Left lung (tissue), 14 donors: ENCODE data around the gene KCTD5. TPM values are rescaled to one million over a fixed set of nuclear protein-coding genes. Genes with fewer than 3 reads are reported as not detected.
"Not testable (repeated sequence)": the region's sequence is repeated elsewhere in the genome, so short reads cannot be mapped to it uniquely, and the experiment has no call there.

ENCODE experiments used
- ATAC-seq: fragments of 200-7000 bp; cut with Tn5 transposase; one replicate; pipeline ENCODE4 v1.9.1; 2020; ENCODE audit warnings: moderate library complexity
- DNase-seq, 4 donors: peaks; one replicate each; pipeline ENCODE4 v3.0.0-alpha.2; 2013 to 2020
- H3K27ac ChIP-seq, 2 donors: fragments of 200-600 bp; sonication (generic) in 1 of 2; one replicate each; pipeline versions ENCODE4 v1.5.0 to v1.8.0; 2020 to 2021
- H3K27me3 ChIP-seq, 2 donors: fragments of 200-600 bp; sonication (generic) in 1 of 2; one replicate each; pipeline versions ENCODE4 v1.5.0 to v1.8.0; 2020 to 2021
- H3K36me3 ChIP-seq, 2 donors: fragments of 200-600 bp; sonication (generic) in 1 of 2; one replicate each; pipeline versions ENCODE4 v1.5.0 to v1.8.0; 2020 to 2021
- H3K4me1 ChIP-seq, 2 donors: fragments of 200-600 bp; one replicate each; pipeline ENCODE4 v1.8.0; 2021
- H3K4me3 ChIP-seq, 2 donors: fragments of 200-600 bp; sonication (generic) in 1 of 2; one replicate each; pipeline versions ENCODE4 v1.5.0 to v1.8.0; 2020 to 2021; ENCODE audit warnings: mild to moderate bottlenecking in 1 of 2
- H3K9me3 ChIP-seq, 2 donors: fragments of 200-600 bp; sonication (generic) in 1 of 2; one replicate each; pipeline versions ENCODE4 v1.5.0 to v1.8.0; 2020 to 2021
- intact Hi-C, 2 donors: fragments of 100-400 bp; cut with DNase I; formaldehyde crosslinking; loops; one replicate each; pipeline versions ENCODE4 v1.11.2 to v1.14.2; 2022
- long read RNA-seq, 12 donors: library from polyadenylated mRNA in 2 of 12; unstranded in 2 of 12; transcript quantifications; one replicate each; pipeline ENCODE4 v2.0.0 and lab custom pipeline, GENCODE V29; 2019 to 2026
- polyA plus RNA-seq, 6 donors: library from polyadenylated mRNA; unstranded; fragments of 120-200 nt; gene quantifications; one replicate each; pipeline ENCODE4 v1.2.1, GENCODE V29; 2013; ENCODE audit not compliant: insufficient read length in 6 of 6
- total RNA-seq, 2 donors: library from RNA; stranded (reverse); fragmentation: NEBNext Ultra II Directional; extraction: Animal tissue kit (Norgen Biotek cat#: 25700); gene quantifications; one replicate each; pipeline ENCODE4 v1.2.1, GENCODE V29; 2021
- TF ChIP-seq, protein P1 (sequence below), 2 donors: fragments of 200-600 bp; sonication (generic) in 1 of 2; IDR thresholded peaks; one replicate each; pipeline versions ENCODE4 v1.5.0 to v1.8.0; 2021; ENCODE audit warnings: antibody characterized with exemption in 2 of 2
- donor health status: DM: no; HTN: yes; CAD: no.
- donor health status: DM: no; HTN: no; CAD: no.

KCTD5 gene, protein sequence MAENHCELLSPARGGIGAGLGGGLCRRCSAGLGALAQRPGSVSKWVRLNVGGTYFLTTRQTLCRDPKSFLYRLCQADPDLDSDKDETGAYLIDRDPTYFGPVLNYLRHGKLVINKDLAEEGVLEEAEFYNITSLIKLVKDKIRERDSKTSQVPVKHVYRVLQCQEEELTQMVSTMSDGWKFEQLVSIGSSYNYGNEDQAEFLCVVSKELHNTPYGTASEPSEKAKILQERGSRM
- total RNA-seq (10 to 100 TPM; 21.3 to 28.3 TPM), polyA plus RNA-seq (10 to 100 TPM; 18.4 to 24.0 (median 21.0) TPM)
- long read RNA-seq, donor 1, transcript KCTD5-201 (6 exons, 2,482 nt) = major isoform, 7 of 7 reads
- long read RNA-seq, donor 1, partial matches to known transcripts = 0 of 7 reads
- long read RNA-seq, donor 1, other reads (novel, unspliced or antisense) = 0 of 7 reads
- long read RNA-seq, donor 2, transcript KCTD5-201 (6 exons, 2,482 nt) = major isoform, 6 of 11 reads
- long read RNA-seq, donor 2, partial matches to known transcripts = 5 of 11 reads
- long read RNA-seq, donor 2, other reads (novel, unspliced or antisense) = 0 of 11 reads
- long read RNA-seq, donor 3, transcript KCTD5-201 (6 exons, 2,482 nt) = major isoform, 7 of 784 reads
- long read RNA-seq, donor 3, partial matches to known transcripts = 330 of 784 reads
- long read RNA-seq, donor 3, other reads (novel, unspliced or antisense) = 447 of 784 reads
- long read RNA-seq, donor 4, partial matches to known transcripts = 0 of 3 reads
- long read RNA-seq, donor 4, other reads (novel, unspliced or antisense) = 0 of 3 reads
- long read RNA-seq, donor 5, transcript KCTD5-201 (6 exons, 2,482 nt) = major isoform, 13 of 13 reads
- long read RNA-seq, donor 5, partial matches to known transcripts = 0 of 13 reads
- long read RNA-seq, donor 5, other reads (novel, unspliced or antisense) = 0 of 13 reads
- long read RNA-seq, donor 6, transcript KCTD5-201 (6 exons, 2,482 nt) = major isoform, 8 of 8 reads
- long read RNA-seq, donor 6, partial matches to known transcripts = 0 of 8 reads
- long read RNA-seq, donor 6, other reads (novel, unspliced or antisense) = 0 of 8 reads
- long read RNA-seq, donor 7, transcript KCTD5-201 (6 exons, 2,482 nt) = major isoform, 7 of 7 reads
- long read RNA-seq, donor 7, partial matches to known transcripts = 0 of 7 reads
- long read RNA-seq, donor 7, other reads (novel, unspliced or antisense) = 0 of 7 reads
- long read RNA-seq, donor 8, transcript KCTD5-201 (6 exons, 2,482 nt) = major isoform, 10 of 10 reads
- long read RNA-seq, donor 8, partial matches to known transcripts = 0 of 10 reads
- long read RNA-seq, donor 8, other reads (novel, unspliced or antisense) = 0 of 10 reads
- long read RNA-seq, donor 9 = 0 reads
- long read RNA-seq, donor 10, partial matches to known transcripts = 0 of 4 reads
- long read RNA-seq, donor 10, other reads (novel, unspliced or antisense) = 0 of 4 reads
- long read RNA-seq, donor 11 = 0 reads
- long read RNA-seq, donor 12, partial matches to known transcripts = 0 of 2 reads
- long read RNA-seq, donor 12, other reads (novel, unspliced or antisense) = 0 of 2 reads

DNA sequence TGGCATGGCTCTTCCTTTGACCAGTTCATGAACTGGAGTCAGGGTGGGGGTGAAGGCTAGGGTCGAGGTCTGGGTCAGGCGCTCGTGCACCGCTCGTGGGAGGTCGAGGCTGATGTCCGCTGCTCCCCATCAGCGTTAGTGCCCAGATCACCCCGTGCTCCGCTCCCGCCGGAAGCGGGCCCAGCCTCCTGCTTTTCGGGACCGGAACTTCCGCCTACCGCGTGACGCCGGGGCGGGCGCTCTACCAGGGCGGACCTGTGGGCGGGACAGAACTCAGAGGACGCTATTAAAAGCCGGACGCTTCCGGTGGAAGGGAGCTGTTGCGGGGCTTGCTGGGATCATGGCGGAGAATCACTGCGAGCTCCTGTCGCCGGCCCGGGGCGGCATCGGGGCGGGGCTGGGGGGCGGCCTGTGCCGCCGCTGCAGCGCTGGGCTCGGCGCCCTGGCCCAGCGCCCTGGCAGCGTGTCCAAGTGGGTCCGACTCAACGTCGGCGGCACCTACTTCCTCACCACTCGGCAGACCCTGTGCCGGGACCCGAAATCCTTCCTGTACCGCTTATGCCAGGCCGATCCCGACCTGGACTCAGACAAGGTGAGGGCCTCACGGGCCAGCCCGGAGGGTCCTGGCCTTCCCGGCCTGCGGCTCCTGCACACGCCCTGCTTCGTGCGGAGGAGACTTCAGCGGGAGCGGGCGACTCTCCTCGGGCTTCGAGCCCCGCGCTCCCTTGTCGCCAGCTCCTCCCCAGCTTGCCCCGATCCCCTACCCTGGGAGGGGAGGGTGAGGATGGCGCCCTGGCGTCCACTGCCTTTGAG, at the start of gene KCTD5:
KCTD5 (plus strand) TSS at position 315 of the 813 bp plus-strand sequence; CDS start at position 341, 26 bp downstream.
- intact Hi-C loops = no loop called here
- peak within 1 kb of the TSS; percentile 67 to 90 for H3K27ac ChIP-seq
- DNase-seq (peak; percentile 96 to 97 (median 97)), ATAC-seq (peak; percentile 97)
- H3K27me3 ChIP-seq = no peaks in the 10 kb centered on the region
- TF ChIP-seq, protein P1, sequence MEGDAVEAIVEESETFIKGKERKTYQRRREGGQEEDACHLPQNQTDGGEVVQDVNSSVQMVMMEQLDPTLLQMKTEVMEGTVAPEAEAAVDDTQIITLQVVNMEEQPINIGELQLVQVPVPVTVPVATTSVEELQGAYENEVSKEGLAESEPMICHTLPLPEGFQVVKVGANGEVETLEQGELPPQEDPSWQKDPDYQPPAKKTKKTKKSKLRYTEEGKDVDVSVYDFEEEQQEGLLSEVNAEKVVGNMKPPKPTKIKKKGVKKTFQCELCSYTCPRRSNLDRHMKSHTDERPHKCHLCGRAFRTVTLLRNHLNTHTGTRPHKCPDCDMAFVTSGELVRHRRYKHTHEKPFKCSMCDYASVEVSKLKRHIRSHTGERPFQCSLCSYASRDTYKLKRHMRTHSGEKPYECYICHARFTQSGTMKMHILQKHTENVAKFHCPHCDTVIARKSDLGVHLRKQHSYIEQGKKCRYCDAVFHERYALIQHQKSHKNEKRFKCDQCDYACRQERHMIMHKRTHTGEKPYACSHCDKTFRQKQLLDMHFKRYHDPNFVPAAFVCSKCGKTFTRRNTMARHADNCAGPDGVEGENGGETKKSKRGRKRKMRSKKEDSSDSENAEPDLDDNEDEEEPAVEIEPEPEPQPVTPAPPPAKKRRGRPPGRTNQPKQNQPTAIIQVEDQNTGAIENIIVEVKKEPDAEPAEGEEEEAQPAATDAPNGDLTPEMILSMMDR (IDR thresholded peaks at IDR 0.05) = no peak
- H3K36me3 ChIP-seq = no peaks in the 10 kb centered on the region
- peaks cover 3 to 37% of the 10 kb centered on the region in 2 donors for H3K4me1 ChIP-seq
- H3K9me3 ChIP-seq = no peaks in the 10 kb centered on the region
- peak within 1 kb of the TSS; percentile 97 for H3K4me3 ChIP-seq

DNA sequence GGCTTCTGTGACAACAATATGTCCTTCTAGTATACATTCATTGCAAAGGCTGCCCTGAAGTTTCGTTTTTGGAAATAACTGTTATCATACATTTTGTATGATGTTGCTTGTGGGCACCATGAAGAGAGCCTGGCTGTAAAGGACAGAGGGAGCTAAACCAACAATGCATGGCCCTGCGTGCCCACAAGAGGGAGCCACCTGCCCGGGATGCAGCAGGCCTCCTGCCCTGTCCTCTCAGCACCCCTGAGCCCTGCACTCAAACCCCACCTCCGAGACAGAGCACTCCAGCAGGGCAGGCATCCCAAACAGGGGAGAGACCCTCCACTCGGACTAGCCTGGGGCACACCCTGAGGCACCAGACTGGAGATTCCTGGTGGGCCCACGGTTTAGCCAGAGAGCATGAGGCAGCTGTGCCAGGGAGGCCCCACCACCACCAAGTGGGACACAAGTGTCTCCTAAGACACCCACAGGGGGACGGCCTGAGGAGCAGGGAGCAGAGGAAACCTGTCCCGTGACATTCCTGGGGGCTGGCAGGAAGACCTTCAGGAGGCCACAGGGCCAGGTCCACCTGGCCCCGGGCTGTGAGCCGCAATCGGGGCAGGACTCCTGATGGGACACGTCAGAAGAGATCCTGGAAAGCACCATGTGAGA, 43.1 kb upstream of the KCTD5 start:
- intact Hi-C loops, H3K27ac ChIP-seq, H3K9me3 ChIP-seq, H3K4me1 ChIP-seq, H3K36me3 ChIP-seq, H3K4me3 ChIP-seq, H3K27me3 ChIP-seq: not testable (repeated sequence)
- TF ChIP-seq, protein P1 (IDR thresholded peaks at IDR 0.05) = peak in 1 of 2 donors; percentile 41
- DNase-seq (peak in 2 of 4 donors; percentile 36 to 87), ATAC-seq (peak; percentile 93)

DNA sequence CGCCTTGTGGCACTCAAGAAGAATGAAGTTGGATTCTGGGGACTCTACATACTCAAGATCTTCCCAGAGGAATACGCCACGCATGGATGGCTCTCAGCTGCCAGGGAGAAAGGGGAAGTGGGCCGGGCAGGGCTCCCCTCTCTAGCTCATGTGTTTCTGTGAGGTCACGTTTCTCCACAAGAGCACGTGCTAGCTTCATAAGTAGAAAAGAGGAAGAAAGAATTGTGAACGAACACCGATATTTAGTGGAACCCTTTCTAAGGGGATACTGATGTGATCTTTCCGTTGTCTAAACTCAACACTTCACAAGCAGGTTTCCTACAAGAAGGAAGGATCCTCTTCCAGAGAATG, 42.6 kb upstream of the KCTD5 start:
- H3K36me3 ChIP-seq, DNase-seq, H3K4me3 ChIP-seq, H3K27me3 ChIP-seq, H3K4me1 ChIP-seq, H3K9me3 ChIP-seq, intact Hi-C loops, H3K27ac ChIP-seq: not testable (repeated sequence)
- ATAC-seq = peak; percentile 77

DNA sequence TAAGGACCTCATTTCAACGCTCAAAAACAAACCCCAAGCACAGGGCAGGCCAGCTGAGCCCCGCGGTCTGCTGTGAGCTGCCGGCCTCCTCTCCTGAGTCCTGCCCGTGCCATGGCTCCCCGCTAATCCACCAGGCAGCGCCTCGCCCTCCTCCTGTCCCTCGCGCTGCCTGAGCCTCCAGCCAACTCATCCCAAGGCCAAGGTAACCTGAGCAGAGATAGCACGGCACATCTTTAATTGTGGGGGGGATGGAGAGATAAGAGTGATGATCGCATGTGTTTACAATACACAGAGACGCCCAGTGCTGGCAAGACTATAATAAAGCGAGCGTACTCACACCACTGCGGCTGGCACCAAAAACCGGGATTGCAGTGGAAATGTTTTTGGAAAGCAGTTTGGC, 39.8 kb upstream of the KCTD5 start:
- H3K36me3 ChIP-seq, H3K4me1 ChIP-seq, H3K4me3 ChIP-seq, intact Hi-C loops, DNase-seq, H3K9me3 ChIP-seq, H3K27me3 ChIP-seq, H3K27ac ChIP-seq, ATAC-seq: not testable (repeated sequence)

DNA sequence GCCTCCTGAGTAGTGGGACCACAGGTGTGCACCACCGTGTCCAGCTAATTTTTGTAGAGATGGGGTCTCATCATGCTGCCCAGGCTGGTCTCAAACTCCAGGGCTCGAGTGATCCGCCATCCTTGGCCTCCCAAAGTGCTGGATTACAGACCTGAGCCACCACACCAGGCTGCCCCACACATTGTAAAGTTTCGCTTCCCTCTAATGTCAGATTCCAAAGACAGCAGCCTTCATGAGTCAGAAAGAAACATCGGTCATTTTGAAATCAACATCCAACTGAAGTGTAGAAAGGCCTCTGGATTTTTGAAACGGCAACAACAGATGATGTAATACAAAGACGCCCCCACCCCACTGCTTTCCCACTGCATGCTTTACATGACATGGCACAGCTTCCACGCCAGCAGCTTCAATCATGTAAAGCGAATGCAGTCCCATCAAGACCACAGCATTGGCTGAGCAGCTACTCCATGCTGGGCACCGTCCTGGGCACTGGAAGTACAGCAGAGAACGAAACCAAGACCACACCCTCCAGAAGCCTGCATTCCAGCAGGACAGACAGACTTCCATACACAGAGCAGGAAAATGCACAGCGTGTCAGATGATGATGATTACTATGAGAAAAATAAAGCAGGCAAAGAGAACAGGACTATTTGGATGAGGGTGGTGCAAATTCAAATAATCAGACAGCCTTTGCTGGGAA, 37.4 kb upstream of the KCTD5 start:
- H3K9me3 ChIP-seq, H3K27ac ChIP-seq, H3K4me3 ChIP-seq, H3K4me1 ChIP-seq, H3K27me3 ChIP-seq, DNase-seq, H3K36me3 ChIP-seq, intact Hi-C loops: not testable (repeated sequence)
- ATAC-seq = peak; percentile 62

DNA sequence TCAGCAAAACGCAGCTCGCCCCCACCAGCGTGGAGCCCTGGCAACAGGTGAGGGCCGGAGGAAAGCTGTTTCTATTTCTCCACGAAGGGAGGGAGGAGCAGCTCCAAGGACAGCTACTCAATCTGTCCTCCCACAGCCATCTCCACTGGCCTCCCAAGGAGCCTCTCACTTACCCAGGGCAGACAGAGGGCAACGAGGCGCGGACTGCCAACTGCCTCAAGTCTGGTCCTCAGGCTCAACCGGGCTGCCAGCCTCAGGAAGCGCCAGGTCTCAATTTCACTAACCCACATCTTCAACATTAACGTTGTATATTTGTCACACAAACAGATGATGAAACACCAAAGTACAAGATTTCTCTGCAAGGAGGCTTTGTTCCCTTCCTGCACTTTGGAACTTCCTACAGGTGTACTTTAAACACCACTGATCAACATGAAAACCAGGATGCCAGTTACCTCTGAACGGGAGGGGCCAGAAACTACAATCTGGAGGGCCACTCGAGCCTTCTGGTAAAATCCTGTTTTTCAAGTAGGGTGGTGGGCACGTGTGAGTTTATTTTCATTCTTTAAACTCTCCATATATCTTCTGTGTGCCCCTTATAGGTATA, 31.0 kb upstream of the KCTD5 start:
- H3K27ac ChIP-seq, H3K4me1 ChIP-seq, H3K9me3 ChIP-seq, DNase-seq, intact Hi-C loops, H3K36me3 ChIP-seq, H3K4me3 ChIP-seq: not testable (repeated sequence)
- peak; percentile 80 for ATAC-seq
- peaks cover 0 to 13% of the 10 kb centered on the region in 2 donors for H3K27me3 ChIP-seq

DNA sequence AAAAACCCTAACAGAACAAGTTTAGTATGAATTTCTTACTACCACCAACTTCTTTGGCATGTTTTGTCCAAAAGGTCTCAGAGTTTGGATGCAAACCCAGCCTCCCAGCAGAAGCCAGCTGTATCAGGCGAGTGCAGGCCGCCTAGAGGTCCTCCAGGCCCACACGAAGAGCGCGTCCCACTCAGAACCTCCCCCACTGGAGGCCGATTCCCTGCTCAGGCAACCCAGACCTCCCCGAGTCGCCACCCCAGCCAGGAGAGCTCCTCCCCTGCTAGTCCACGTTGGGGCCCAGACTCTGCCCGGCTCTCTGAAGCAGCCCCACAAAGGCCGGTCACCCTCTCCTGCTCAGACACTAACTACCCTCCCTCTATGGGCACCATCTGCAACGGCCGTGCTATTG, 28.4 kb upstream of the KCTD5 start:
- H3K27me3 ChIP-seq = peaks cover 8 to 25% of the 10 kb centered on the region in 2 donors
- H3K36me3 ChIP-seq, ATAC-seq, H3K4me1 ChIP-seq, DNase-seq, intact Hi-C loops, H3K4me3 ChIP-seq, H3K27ac ChIP-seq, H3K9me3 ChIP-seq: not testable (repeated sequence)

DNA sequence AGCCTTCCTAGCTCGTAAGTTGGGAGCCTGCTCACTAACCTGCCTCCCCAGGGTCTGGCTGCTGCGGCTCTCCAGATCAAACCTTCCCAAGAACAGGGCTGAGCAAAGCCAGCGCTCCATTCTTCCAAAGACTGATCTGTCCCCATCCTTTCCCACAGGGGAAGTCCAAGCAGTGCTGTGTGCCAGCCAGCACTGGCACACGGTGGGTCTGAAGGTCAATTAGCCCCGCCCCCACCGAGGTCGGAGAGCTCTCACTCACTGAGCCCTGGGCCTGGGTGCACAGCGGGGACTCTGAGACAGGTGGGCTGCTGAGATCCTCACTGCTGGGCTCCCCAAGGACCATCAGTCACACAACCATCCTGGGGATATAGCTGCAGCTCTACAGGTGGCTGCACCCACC, 27.4 kb upstream of the KCTD5 start:
- H3K27me3 ChIP-seq = peaks cover 8 to 25% of the 10 kb centered on the region in 2 donors
- intact Hi-C loops, H3K4me3 ChIP-seq, H3K27ac ChIP-seq, DNase-seq, H3K4me1 ChIP-seq, H3K9me3 ChIP-seq, H3K36me3 ChIP-seq, ATAC-seq: not testable (repeated sequence)
